ENCODE data around the gene LRRC37B.
"Not testable (repeated sequence)": the region's sequence is repeated elsewhere in the genome, so short reads cannot be mapped to it uniquely, and the experiment has no call there.

GRCh38 chr17:32057460-32058105 is 50.4 kb downstream of the LRRC37B start:
- TF ChIP-seq POLR2A (IDR thresholded peaks at IDR 0.05; ENCODE audit: low read depth, low read length); TAF1 (IDR thresholded peaks at IDR 0.05; ENCODE audit: low read depth, low read length); PAX5 (IDR thresholded peaks at IDR 0.05; ENCODE audit: insufficient read depth, low read length, severe bottlenecking); POLR2AphosphoS5 (IDR thresholded peaks at IDR 0.05; ENCODE audit: low read depth, low read length); SPI1 (IDR thresholded peaks at IDR 0.05; ENCODE audit: low read depth, low read length): not testable (repeated sequence)
